NCI-H128 (cell line): ENCODE data around the gene LMCD1.

ENCODE experiments used
- DNase-seq: peaks from one replicate; lab custom pipeline; 2025; ENCODE audit not compliant: unreplicated experiment; lab: John Stamatoyannopoulos, UW

LMCD1 gene

DNA sequence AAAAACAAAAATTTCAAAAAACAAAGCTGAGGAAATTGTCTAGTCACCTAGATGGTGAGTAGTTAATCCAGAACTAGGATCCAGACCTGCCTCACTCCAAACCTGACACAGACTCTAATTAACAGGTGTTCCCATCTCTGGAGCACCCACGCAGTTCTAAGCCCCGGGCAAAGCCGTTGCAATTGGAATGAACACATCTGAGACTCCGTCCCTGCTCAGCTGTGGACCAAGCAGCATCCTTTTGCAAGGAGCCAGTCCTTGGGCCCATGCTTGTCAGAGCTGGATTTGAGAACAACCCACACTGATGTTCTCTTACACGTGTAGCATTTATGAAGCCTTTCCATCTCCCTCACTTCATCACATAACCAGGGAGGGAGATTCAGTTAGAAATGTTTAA is 54.8 kb downstream of the LMCD1 start:
- DNase-seq = no peak

DNA sequence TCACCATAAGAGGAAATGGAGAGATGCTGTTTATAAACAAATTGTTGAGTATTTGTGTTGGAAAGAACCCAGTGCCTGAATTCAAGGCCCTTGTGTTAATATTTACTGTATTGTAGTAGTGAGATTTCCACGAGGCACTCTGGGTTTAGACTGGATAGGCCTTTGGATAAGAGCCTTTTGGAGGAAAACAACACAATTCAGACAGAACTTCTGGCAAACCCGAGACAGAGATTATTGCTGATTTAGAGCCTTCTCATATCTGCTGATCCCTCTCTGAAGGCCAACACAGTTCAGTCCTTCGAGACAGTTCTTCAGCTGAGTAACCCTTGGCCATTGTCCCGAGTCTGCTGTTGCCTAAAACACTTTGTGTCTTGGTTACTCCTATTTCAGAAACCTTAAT is 55.7 kb downstream of the LMCD1 start:
- no peak for DNase-seq

DNA sequence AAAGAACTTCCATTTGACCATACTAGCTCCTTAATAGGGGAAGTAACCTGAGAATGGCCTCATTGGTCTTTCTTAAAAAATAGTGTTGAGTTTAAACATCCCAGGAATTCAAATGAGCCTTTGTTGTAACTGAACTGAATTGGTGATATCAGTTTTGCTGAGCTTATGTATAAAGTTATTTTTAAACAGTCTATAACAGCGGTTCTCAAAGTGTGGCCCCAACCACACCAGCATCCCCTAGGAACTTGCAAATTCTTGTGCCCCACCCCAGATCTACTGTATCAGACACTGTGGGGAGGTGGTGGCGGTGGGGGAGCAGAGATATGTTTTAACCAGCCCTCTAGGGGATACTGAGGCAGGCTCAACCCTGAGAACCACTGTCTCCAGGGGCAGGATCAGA is 57.0 kb downstream of the LMCD1 start:
- no peak for DNase-seq

DNA sequence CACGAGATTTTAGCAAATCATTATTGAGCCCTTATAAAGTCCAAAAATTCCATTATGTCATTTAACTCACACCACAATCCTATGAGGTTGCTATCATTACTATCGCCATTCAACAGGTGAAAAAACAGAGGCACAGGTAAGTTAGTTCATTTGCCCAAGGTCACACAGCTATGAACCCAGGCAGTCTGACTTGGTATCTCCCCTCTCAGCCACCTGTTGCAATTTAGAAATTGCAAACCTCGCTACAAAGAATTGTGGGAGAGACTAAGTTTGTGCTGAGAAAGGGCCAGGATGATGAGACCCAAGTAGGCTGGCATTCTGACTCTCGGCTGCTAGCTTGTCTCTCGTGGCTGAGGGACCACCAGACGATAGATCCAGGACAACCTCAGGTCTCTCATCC is 57.7 kb downstream of the LMCD1 start:
- DNase-seq = no peak

DNA sequence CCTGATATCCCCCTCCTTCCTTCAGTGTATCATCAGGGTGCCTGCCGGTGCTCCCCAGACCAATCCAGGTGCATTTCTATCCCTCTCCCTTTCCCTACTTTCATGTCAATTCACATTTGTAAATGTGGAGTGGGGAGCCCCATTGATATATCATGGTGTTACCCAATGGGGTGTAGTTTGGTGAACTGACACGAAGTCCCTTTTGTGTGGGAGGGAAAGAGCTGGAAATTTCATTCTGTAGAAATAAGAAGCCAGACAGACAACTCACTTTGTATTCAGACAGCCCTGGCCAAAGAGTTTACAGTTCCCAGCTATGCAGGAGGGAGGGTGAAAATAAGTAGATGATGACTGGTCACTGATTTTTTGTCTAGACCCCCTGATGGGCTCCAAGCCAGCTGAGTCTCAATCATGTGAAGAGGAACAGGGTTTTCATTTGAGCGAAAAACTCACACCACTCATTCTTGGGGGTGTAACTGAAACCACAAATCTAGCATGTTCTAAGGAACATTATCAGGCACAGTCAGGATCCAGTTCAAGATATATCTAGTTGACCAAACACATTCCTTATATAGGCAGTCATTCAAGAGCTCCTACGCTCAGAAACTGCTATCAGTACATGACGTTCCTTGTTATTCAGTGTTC is 58.9 kb downstream of the LMCD1 start:
- no peak for DNase-seq

DNA sequence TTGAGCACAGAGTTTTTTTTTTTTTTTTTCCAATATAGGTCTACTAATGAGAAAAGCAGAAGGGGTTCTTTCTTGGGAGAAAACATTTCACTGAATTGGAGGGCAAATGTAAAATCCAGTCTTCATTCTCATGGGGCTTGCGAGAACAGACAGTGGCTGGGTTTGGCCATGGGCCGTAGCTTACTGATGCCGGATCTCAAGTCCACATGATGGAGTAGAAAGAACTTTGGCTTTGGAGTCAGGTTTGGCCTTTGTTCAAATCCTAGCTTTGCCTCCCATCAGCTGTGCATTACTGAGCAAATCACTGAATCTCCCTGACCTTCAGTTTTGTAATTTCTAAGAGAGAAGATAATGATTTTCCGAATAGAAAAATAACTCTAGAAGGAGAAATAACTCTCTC is 59.7 kb downstream of the LMCD1 start:
- no peak for DNase-seq

DNA sequence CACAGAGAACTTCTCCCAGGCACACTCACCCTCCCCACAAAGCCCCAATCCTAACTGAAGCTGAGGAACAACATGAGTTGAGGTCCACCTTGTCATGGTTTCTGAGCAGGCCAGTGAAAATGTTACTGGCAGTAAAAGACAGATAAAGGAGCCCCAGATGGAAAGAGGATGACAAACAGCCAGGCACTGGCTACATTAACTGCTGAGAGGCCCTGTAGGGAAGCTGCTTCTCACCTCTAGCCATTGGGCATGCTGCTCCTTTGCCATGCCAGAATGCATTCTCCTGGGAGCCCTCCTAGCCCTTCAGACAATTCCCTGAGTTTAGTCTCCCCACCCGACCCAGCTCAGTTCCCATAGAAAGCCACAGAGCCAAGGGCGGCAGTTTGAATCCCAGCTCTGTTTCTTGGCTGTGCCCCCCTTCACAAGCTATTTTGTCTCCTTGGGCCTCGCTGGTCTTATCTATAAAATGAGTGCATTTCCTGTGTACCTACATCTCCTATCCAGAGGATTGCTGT is 60.5 kb downstream of the LMCD1 start:
- no peak for DNase-seq

DNA sequence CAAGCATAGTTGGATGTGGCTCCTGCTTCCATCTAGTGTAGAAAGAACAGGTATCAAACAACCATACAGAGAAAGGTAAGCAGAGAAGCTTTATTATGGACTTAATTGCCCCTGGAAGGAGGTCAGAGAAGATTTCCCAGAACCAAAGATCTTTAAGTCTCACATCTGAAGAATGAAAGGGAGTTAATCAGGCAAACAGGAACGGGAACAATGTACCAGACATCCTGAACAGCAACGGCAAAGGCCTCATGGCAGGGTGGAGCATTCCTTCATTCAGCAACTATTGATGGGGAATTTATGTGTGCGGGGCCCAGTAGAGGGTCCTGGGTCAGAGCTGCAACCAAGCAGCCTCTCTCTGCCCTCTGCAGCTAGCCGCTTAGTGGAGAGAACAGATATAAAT is 61.5 kb downstream of the LMCD1 start:
- no peak for DNase-seq

DNA sequence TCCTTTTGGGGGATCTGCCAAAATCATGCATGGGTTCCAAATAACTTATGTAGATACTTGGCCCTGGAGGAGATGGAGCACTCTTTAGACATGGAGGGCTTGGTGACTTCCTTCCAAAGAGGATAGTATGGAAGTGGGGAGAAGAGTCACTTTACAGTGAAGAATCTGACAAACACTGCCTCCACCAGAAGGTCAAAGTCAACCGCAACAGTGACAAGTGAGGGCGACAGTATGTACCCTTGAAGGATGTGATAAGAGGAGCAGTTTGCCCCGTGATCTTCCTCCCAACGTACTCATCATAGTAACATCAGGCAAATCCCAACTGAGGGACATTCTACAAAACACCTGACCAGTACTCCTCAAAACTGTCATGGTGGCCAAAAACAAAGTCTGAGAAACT is 62.0 kb downstream of the LMCD1 start:
- DNase-seq = no peak

DNA sequence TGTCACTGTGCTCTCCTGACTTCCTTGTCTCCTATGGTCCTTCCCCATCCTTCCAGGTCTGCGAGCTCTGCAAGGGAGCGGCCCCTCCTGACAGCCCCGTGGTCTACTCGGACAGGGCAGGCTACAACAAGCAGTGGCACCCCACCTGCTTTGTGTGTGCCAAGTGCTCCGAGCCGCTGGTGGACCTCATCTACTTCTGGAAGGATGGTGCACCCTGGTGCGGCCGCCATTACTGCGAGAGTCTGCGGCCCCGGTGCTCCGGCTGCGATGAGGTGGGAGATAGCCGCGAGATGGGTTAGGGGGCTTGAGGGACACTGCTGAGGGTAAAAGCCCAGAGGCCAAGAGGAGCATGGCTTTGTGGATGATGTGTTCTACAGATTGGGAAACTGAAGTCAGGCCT is 63.8 kb downstream of the LMCD1 start:
- DNase-seq = no peak

DNA sequence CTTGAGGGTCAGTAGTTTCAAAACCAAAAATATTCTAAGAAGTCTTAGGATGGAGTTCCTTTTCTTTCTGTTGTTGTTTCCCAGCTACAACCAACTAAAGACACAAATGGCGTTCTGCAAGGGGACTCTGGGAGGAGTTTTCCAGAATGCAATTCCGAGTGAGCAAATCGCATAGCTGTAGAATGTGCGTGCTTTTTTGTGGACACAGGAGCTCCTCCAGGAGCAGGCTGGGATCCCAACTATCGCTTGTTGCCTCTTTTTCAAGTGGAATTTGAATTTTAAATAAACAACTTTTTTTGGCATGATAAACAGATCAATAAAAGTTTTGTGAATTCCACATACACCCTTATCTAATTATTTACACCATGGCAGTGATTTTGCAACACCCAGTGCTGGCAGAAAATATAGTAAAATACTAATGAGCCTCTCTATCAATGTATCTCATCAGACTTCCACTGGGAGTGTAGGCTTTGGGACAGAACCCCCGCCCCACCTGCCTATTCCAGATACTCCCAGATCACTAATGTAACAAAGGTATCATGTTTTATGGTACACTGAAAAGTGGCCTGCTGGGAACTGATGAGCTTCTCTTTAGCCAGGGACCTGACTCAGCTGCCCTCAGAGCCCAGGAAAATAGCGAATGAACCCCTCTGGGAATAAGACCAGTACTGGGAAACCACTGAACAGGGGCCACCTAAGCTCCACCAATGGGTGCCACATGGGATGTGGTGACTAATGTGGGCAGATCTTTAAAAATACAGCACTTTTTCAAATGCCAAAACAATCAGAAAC is 66.4 kb downstream of the LMCD1 start:
- DNase-seq = no peak

DNA sequence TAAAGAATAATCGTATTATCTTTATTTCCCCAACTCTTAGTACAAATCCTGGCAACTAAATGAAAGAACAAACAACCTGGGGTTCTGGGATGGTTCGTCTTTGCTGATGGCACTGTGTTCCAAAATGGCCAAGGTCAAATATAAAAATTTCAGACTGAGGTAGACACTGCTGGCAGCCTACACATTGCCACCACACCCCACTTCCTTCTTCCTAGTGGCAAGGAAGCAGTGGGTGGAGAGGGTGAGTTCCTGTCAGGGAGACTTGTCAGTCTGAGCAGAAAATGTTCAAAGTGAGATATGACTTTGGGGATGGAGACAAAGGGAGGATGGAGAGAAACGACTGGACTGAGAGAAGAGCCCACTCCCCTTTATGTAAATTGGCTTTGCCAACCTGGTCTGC is 69.6 kb downstream of the LMCD1 start:
- no peak for DNase-seq

DNA sequence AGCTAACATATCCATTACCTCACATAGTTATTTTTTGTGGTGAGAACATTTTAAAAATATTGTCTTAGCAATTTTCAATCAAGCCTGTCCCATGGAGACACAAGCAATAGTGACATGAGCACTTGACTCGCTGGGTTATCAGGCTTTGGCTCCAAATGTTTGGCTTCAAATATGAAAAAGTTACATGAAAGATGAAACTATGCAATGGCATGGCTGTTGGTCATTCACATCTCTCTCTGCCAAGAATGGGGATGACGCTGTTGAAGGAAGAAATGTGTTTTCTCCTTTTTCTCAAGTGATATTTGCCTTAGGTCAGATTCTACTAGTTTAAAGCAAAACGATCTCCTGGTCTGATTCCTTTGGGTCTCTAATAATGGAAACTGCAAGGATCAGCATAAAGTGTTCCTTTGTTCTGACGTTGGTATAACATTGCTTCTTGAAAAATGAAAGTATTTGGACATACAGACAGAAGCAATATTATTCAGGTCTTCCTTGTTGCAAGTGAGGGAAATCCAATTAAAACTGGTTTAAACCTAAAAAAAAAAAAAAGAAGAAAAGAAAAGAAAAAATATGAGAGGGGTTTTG is 71.8 kb downstream of the LMCD1 start:
- no peak for DNase-seq

DNA sequence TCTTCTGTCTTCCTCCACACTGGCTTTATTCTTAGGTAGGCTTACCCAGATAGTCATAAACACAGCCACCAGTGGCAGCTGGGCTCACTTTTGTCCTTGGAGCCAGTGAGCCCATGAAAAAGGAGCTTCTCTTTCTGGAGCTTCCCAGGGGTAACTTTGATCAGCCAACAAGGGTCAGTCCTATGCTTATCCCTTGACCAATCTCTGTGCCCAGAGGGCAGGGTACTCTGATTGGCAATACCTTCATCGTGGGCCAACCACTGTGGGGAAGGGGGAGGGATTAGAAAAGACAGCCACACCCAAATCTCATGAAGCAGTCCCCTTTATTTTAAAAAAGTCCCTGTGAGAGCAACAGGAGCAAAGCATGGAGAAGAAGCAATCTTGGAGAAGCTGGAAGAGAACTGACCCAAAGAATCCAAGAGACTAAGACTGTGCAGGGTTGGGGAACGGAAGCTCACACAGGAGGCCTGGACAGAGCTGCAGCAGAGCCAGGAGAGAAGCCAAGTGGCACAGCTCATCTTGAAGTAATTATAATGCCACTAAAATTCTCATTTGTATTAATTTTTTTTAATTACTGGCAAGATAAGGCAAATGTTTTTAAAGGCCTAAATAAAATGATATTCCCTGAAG is 72.5 kb downstream of the LMCD1 start:
- no peak for DNase-seq

DNA sequence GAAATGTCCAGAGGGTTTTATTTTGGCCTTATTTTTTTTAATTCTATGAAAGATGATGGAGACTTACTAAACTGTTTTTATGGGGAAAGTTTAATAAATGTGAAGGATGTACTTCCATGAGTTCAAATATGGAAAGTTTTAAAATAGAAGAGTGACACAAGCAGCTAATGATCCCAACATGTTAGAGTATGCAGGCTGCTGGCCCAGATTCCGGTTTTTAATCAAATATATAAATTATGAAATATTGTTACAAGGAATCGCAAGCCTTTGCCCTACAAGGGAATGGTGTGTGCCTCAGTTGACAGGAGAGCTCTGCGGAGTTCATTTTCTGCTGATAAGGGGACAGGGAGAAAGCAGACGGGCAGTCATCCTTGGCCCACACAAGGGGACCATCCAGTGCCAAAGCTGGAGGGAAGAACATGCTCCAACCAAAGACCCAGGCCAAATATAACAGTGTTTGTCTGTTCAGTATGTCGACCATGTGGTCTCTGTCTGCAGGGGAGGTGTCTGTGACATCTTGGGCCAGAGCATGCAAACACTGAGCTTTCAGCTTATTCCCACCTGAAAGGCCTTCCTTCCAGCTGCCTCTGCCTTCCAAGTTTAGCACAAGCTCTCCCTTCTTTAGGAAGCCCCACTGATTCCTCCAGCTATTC is 73.2 kb downstream of the LMCD1 start:
- DNase-seq = no peak

DNA sequence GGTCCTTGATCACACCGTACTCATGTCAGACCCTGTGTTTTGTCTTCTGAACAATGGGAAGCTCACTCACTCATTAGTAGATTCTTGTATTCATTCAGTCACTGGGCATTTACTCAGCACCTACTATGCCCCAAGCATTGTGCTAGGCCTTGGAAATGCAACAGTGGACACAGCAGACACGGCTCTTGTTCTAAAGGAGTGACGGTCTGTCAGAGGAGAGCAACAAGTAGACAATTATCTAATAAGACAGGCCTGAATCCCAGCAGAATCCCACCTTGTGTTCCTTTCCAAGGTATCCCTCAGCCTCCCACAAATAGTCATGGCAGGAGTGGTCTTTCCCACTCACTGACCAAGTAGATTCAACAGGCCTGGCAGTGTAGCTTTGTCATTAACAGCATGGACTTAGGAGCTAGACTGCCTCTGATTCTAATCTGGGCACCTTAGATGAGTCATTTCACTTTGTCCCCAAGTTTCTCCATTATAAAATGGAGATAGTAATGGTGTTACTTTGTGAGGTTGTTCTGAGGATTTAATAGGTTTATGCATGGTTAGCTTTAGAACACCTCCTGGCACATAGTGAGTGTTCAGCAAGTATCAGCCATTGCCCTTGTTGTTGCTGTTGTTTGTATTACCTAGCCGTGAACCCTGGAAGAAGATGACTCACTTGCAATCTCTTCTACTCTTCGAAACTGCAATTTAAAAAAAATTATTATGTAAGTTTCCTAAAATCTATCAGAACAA is 73.9 kb downstream of the LMCD1 start:
- no peak for DNase-seq

DNA sequence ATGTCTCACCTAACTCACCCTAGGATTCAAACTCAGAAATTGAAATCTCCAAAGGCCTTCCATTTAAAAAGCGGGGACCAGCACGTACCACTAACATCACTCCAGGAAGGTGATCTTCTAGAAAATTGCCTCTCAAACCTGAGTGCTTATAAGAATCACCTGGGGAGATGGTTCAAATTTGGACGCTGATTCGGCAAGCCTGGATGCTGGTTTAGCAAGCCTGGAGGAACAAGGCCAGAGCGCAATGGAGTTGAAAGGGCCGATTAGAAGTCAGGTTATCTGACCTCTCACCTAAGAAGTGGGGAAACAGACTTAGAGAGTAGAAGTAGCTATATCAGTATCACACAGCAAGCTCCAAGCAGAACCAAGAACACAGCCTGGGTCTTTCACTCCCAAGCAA is 74.8 kb downstream of the LMCD1 start:
- DNase-seq = no peak

DNA sequence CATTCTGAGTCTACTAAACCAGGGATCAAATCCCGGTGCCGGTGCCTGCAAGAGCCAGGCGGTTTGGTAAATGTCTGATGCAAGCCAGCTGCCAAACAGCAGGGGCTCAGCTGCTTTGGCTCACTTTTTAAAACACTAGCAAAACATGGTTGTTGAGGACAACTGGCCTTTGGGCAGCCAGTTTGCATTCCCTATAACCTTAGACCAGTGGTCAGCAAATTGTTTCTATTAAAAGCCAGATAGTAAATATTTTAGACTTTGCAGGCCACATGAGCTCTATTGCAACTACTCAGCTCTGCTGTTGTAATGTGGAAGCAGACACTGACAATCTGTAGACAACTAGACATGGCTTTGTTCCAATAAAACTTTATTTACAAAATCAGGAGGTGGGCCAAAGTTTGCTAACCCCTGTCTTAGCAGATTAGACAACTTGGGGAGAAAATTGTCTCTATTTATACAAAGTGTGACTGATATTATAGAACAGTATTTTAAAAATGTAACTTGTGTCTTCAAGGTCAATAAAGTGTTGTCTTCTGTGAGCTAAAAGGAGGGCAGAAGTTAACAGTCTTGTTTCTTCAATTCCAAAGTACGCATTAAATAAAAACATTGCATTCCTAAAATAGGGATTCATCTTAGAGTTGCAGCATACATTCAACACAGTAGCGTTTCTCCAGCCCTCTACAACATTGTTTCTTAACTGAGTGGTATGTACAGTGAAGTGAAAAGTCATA is 75.4 kb downstream of the LMCD1 start:
- no peak for DNase-seq

DNA sequence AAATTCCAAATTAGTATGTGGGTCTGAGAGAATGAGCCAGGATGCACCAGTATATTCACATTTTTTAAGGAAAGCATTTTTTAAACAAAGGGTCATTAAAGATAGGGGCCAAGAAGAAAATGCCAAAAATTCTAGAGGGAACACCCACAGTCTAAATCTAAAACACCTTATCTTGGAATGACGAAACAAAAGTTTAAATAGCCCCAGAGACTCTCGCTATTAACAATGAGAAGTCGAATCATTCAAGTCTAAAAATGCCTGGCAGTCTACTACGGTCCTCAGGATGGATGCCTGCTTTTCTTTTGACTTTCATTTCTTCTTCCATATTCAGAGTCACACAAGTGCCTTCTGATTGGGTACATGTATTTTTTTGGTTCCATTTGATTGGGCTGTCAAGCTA is 76.7 kb downstream of the LMCD1 start:
- no peak for DNase-seq

DNA sequence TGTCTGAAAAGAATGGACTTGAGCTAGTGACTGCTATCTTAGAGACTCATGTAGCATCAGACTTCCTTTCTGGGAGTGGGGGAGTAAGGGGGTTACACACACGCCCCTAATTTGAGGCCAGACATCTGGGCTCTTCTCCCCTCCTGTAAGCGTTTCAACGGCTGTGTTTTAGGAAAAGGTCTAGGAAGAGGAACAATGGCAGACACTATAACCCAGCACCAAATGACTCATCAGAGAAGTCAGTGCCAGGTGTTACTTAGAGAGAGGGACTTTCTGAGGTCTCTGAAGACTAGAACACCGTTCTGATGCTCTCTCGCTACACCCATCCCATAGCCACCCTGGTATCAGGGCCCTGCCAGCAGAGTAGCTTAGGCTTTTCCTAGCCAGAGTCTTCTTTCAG is 77.5 kb downstream of the LMCD1 start:
- no peak for DNase-seq
